Measurements from ENCODE around the gene AFAP1L2.

AFAP1L2 gene

DNA sequence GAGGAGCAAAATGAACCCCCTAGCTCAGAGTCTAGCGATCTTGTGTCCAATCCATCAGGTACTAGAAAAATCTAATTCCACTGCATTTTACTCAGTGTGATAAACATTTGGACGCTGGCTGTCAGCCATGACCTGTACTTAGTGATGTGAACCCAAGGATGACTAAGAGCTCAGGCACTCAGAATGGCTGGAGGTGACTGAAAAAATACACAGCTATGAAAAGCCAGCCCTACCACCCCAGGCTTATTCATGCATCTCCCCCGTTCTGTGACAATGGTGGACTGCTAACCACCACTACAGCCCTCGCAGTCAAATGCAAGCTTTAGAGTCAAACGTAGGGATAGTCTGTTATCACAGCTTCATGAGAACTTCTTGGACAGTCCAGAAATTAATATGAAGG lies 14.9 kb downstream of the AFAP1L2 start:
- no peak for FAIRE-seq
- peak; percentile 61 for DNase-seq (ENCODE audit: insufficient read length, low spot score)

GRCh38 chr10:114388275-114388674 lies 16.0 kb downstream of the AFAP1L2 start:
- DNase-seq (ENCODE audit: insufficient read length, low spot score) (no peak), FAIRE-seq (no peak)
- TF ChIP-seq POLR2A (IDR thresholded peaks at IDR 0.05; ENCODE audit: low read depth, low read length) = no peak

More for the DNA sequence above, 14.9 kb downstream of the AFAP1L2 start:
- no peak for TF ChIP-seq POLR2A (IDR thresholded peaks at IDR 0.05; ENCODE audit: low read depth, low read length)

DNA sequence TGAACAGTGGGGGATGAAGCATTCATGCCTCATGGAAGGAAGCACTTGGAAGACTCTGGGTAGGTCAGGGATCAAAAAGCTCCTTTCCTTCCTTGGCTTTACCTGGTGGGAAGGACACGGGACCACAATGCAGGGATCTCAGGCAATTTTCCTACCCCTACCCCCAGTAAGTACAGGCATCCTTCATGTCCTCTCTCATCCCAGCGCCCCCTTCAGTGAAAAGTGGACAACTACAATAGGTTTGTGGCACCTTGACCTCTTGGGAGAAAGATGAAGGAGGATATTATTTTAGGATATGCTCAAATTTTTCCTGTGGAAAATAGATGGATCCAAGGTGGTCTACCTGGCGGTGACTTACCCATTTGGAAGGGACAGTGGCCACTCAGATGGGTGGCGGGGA lies 16.5 kb downstream of the AFAP1L2 start:
- DNase-seq (ENCODE audit: insufficient read length, low spot score) (no peak), FAIRE-seq (no peak)
- TF ChIP-seq POLR2A (IDR thresholded peaks at IDR 0.05; ENCODE audit: low read depth, low read length) = no peak

DNA sequence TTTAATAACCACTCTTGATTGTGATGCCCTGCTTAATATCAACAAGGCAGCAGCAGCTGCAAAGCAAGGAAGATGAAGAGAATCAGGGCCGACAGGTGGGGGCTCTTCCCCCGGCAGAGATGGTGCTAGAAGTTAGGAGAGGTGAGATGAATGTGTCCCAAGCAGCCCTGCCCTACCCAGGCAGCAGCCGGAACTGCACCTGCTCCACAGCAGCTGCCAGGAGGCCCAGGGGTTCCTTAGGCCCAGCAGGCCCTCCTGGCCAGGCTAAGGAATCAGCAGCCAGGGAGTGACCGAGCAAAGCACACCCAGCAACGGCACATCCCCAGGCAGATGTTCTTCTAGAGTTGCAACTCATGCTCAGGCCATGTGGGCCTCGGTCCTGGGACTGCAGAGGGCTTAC lies 17.9 kb downstream of the AFAP1L2 start:
- DNase-seq (ENCODE audit: insufficient read length, low spot score) (no peak), FAIRE-seq (no peak)
- TF ChIP-seq POLR2A (IDR thresholded peaks at IDR 0.05; ENCODE audit: low read depth, low read length) = no peak

GRCh38 chr10:114385557-114385956 lies 18.7 kb downstream of the AFAP1L2 start:
- FAIRE-seq (no peak), DNase-seq (ENCODE audit: insufficient read length, low spot score) (no peak)
- no peak for TF ChIP-seq POLR2A (IDR thresholded peaks at IDR 0.05; ENCODE audit: low read depth, low read length)

GRCh38 chr10:114384601-114385000 lies 19.7 kb downstream of the AFAP1L2 start:
- no peak for FAIRE-seq
- no peak for TF ChIP-seq POLR2A (IDR thresholded peaks at IDR 0.05; ENCODE audit: low read depth, low read length)
- no peak for DNase-seq (ENCODE audit: insufficient read length, low spot score)

DNA sequence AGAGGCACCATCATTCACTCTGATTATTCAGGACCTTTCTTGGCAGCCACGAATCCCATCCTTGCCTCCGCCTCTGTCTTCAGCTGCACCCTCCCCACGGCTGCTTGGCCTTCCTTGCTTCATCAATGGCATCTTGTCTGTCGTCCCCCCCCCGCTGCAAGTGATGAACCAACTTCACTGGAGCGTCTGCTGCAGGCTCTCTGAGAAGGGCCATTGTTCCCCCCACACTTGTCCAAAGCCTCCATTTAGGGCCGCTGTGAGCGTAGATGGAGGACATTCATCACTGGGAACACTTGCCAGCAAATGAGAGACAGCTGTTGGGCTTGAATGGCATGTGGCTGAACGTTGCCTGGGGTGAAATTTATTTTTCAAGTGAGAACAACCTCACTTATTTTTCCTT lies 20.1 kb downstream of the AFAP1L2 start:
- TF ChIP-seq POLR2A (IDR thresholded peaks at IDR 0.05; ENCODE audit: low read depth, low read length) = no peak
- no peak for DNase-seq (ENCODE audit: insufficient read length, low spot score)
- FAIRE-seq = no peak

- FAIRE-seq = no peak
- DNase-seq (ENCODE audit: insufficient read length, low spot score) = no peak
- no peak for TF ChIP-seq POLR2A (IDR thresholded peaks at IDR 0.05; ENCODE audit: low read depth, low read length)
Measured at GRCh38 chr10:114380797-114381196, 23.5 kb downstream of the AFAP1L2 start.

- no peak for DNase-seq (ENCODE audit: insufficient read length, low spot score)
- TF ChIP-seq POLR2A (IDR thresholded peaks at IDR 0.05; ENCODE audit: low read depth, low read length) = no peak
- no peak for FAIRE-seq
Measured at GRCh38 chr10:114380060-114380459, 24.2 kb downstream of the AFAP1L2 start.

DNA sequence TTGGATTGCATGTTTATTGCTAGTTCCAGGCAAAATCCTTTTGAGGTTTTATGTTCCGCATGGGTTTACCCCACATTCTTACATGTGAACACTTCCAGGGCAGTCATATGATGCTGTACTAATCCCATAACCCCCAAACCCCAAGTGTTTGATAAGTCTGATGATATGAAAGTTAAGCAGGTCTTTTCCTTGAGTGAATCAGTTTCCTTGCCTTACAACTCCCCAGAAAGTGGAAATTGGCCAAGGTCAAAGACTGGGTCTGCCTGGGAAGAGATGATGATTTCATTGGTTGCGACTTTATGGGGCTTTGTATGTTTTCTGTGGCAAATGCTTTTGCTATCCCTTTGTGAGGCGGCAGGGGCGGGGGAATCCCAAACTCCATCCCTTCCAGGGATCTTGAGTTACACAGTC lies 24.7 kb downstream of the AFAP1L2 start:
- DNase-seq (ENCODE audit: insufficient read length, low spot score) = no peak
- no peak for FAIRE-seq
- TF ChIP-seq POLR2A (IDR thresholded peaks at IDR 0.05; ENCODE audit: low read depth, low read length) = no peak

DNA sequence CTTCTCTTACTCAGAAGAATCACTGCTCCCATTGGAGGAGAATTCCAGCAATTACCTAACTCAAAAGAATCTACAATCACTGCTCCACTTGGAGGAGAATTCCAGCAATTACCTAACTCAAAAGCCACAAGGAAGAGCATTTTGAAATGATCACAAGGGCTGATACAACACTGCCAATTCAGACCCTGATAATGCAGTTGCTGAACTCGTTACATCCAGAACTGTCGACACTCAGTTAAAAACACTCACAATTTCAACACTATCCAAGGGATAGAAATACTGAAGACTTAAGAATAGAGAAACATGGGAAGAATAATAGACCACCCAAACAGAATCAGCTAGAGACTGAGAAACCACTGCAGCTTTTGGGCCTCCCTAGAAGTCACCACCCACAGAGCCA lies 27.8 kb downstream of the AFAP1L2 start:
- no peak for FAIRE-seq
- TF ChIP-seq POLR2A (IDR thresholded peaks at IDR 0.05; ENCODE audit: low read depth, low read length) = no peak
- DNase-seq (ENCODE audit: insufficient read length, low spot score) = no peak

- DNase-seq (ENCODE audit: insufficient read length, low spot score) (no peak), FAIRE-seq (no peak)
- TF ChIP-seq POLR2A (IDR thresholded peaks at IDR 0.05; ENCODE audit: low read depth, low read length) = no peak
Measured at GRCh38 chr10:114375047-114375446, 29.3 kb downstream of the AFAP1L2 start.

GRCh38 chr10:114374053-114374791 lies 30.1 kb downstream of the AFAP1L2 start:
- FAIRE-seq (no peak), DNase-seq (ENCODE audit: insufficient read length, low spot score) (no peak)
- TF ChIP-seq POLR2A (IDR thresholded peaks at IDR 0.05; ENCODE audit: low read depth, low read length) = no peak

DNA sequence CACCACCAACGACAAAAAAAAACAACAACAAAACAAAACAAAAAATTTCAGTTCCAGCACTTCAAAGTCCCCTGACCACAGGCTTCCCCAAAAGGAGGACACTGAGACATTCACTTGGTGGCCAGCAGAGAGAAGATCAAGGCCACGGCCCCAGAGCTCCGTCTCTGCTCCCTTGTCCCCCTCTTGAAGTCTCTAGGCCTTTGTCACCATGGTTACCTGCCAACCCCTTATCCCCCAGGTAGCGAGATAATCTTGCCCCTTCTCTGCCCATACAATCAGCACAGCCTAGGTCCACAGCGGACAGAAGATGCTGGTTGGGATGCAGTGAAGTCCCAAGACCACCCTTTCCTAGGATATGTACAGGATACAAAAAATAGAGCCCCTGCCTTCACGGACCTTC lies 30.7 kb downstream of the AFAP1L2 start:
- no peak for TF ChIP-seq POLR2A (IDR thresholded peaks at IDR 0.05; ENCODE audit: low read depth, low read length)
- DNase-seq (ENCODE audit: insufficient read length, low spot score) (no peak), FAIRE-seq (no peak)

DNA sequence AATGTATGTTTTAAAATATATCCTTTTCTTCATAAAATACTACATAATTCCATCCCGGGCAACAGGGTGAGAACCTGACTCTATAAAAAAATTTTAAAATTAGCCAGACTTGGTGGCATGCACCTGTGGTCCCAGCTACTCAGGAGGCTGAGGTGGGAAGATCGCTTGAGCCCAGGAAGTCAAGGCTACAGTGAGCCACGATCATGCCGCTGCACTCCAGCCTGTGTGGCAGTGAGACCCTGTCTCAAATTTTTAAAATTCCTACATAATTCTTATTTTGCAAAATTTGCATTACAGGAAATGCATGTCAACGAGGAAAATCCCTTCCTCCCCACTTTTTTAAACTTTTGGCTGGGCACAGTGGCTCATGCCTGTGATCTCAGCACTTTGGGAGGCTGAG lies 31.3 kb downstream of the AFAP1L2 start:
- no peak for DNase-seq (ENCODE audit: insufficient read length, low spot score)
- no peak for FAIRE-seq
- TF ChIP-seq POLR2A (IDR thresholded peaks at IDR 0.05; ENCODE audit: low read depth, low read length) = no peak

DNA sequence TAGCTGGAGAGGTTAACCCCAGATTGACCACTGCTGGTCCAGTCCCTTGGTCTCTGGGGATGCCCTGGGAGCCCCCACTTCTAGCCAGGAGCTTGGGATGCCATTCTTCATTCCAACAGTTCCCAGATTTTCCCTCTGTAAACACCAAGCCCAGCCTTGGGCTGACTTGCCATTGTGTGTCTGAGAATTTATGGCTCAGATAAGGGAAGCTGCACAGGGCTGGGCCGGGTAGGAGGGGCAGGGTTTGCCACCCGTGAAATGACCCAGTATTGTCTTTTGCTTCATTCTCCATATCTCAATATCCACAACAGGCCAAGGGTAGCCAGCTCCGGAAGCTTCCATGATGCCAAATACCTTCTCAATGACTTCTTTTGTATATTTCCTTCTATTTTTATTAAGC lies 32.1 kb downstream of the AFAP1L2 start:
- DNase-seq (ENCODE audit: insufficient read length, low spot score) = no peak
- TF ChIP-seq POLR2A (IDR thresholded peaks at IDR 0.05; ENCODE audit: low read depth, low read length) = no peak
- FAIRE-seq = no peak
